Measurements from ENCODE around the gene POFUT1.

POFUT1 gene

GRCh38 chr20:32285082-32285620, 77.5 kb downstream of the POFUT1 start:
- DNase-seq = no peak

- no peak for DNase-seq
These were observed 78.1 kb downstream of the POFUT1 start for GRCh38 chr20:32285621-32286371.

- DNase-seq = no peak
These were observed 79.6 kb downstream of the POFUT1 start for GRCh38 chr20:32287231-32287638.

Data from NCI-H526 (cell line).